Activated CD4-positive, alpha-beta T cell treated with anti-CD3 and anti-CD28 coated beads, Interleukin-2, amount 50 U/mL, for 1 hour (primary cell): ENCODE measurements around the gene PTPRD.

Experiments
- DNase-seq: peaks from one replicate; pipeline ENCODE4 v3.0.0-alpha.2; 2020

The PTPRD gene

DNA sequence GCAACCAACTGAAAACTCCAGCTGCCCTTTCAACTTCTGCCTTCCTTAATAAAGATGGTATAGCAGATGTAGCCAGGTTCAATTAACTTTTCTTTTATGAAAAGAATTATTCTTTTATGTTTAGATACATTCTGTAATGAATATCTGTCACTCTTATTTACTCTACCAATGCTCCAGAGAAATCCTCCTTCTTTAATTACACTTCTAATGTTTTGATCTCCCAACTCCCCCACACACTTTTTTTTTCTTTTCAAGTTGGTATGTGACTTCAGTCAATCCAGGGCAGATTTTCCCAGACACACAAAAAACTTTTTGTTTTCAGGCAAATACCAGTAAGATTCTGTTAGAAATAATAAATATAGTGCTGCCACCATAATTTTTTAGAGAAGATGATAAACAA is 1813.2 kb downstream of the PTPRD start:
- no peak for DNase-seq

DNA sequence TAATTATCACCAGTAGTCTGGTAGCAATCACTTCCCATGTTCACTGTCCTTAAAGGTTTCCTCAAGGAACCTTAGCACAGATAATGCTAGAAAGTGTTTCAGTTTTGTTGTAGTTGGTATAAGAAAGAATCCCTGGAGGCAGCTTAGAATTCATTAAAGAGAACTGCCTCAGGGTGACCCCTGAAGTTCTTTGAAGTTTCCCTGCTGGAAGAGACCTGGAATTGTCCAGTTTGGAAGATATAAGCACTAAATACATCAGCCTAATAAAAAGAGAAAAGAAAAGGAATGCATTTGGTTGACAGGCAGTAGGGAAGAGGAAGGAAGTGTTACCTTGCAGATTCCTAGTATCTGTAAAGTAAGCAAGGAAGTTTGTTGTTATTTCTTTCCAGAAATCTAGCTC is 1813.6 kb downstream of the PTPRD start:
- no peak for DNase-seq

DNA sequence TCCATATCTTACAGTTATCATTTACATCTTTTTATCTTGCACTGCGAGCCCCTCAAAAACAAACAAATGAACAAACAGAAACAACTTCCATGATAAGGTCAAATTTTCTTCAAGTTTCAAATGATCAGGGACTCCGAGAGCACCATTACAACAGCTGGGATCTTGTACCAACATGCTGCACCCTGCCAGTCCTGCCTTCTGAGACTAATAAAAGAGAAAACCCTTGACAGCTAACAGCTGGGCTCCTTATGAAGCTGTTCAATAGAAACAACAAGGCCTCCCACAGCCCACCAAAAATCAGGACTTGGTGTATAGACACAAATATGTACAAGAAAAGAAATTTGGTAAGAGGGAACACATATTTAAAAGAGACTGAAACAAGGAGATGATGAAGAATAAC is 1828.0 kb downstream of the PTPRD start:
- no peak for DNase-seq

DNA sequence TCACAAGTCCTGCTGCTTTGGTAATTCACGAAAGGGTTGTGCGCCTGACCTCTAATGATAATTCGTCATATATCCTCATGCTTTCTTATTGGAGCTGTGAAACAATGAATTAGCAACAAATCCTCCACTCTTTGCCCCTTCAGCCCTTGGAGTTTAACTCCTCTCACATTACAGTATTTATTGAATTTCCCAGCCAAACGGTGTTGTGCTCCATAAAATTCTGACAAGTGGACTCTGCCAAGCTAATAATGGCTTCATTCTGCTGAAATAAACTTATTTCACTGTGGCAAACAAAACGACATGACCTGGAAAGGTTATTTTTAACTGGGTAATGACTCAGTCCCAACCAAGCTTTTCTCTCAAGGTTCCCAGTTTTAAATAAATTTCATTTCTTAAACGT is 1828.9 kb downstream of the PTPRD start:
- DNase-seq = no peak

DNA sequence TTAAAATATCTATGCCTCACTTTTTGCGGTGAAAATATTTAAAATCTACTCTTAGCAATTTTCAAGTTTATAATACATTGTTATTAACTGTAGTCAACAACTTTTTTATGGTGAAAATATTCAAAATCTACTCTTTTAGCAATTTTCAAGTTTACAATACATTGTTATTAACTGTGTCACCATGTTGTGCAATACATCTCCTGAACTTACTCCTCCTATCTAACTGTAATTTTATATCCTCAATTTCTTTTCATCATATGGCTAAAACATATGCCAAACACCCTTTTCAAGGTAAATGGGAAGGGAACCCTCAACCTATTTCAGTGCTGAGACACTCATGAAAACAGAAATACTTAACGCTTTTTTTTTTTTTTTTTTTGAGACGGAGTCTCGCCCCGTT is 1830.6 kb downstream of the PTPRD start:
- DNase-seq = no peak

DNA sequence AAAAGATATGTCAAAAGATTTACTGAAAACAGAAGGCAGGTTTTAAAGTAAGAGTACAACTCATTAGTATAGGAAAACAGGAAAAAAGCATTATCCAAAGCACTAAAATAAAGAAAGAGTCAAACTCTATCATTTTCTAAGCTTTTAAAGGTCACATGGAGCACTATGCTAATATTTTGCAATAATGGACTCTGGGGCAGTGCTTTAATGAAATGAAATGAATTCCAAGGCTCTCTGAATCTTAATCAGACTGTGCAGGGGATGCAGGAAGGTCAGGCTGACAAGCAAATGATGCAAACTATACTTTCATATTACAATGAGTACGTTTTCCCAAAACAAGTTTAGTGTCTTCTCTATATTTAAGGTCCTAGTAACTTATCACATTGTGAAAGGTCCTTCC is 1831.3 kb downstream of the PTPRD start:
- no peak for DNase-seq

DNA sequence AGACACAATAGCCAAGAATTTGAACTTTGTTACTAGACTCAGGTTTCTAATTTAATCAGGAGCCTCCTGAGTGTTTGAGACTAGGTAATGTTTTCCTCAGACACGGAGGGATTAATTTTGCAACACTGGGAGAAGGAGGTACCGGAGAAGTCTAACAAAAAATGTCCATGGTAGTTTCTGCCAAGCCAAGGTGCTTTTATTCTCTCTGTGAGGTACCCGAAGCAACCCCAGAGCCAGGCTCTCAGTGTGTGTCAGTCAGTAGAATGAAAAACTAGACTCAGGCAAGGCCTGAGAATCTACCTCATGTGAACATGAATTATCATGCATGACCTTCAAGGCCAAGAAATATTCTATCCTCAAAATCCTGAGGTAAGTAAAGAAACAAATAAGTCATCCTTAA is 1832.4 kb downstream of the PTPRD start:
- no peak for DNase-seq

DNA sequence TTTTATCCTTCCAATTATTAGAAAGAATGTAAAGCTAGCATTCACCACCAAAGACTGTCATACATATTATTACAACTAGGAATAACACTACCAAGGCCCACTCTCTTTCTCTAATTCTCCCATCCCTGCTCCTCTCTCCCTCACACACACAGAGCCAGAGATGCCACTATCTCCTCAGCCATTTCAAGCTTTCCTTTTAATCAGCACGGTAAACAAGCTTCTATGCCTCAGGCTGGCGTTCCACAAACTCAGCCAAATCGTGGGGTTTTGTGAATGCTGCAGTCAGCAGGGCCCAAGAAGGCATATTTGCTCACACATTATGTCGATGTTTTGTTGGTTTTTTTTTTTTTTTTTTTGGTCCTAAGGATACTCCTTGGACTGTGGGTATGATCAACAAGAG is 1833.3 kb downstream of the PTPRD start:
- DNase-seq = no peak

DNA sequence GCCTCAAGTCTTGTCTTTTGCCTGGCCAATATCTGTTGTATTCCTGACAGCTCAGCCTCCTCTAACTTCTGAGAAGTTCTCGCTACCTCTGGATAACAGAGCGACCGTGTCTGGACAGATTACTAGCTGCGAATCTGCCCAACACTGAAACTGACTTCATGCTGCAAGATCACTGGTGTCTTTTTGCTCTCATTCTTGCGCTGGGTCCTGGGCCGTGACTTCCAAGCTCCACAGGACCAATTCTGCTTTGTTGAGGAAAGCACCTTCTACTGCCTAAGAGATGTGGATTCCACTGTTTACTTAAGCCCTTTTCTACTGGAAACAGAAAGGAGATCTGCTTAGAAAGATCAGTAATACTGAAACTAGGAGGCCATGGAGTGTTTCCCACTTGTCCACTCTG is 1834.4 kb downstream of the PTPRD start:
- DNase-seq = no peak

DNA sequence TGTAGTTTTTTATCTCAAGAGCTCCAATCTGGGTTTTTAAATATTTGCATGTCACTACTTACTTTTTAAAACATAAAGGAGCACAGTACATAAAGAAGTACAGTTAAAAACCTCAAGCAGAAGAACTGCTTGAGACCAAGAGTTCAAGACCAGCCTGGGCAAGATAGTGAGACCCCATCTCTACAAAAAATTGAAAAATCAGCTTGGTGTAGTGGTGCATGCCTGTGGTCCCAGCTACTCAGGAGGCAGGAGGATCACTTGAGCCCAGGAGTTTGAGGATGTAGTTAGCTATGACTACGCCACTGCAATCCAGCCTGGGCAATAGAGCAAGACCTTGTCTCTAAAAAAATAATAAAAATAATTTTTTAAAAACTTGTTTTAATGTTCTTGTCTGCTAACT is 1840.5 kb downstream of the PTPRD start:
- no peak for DNase-seq

DNA sequence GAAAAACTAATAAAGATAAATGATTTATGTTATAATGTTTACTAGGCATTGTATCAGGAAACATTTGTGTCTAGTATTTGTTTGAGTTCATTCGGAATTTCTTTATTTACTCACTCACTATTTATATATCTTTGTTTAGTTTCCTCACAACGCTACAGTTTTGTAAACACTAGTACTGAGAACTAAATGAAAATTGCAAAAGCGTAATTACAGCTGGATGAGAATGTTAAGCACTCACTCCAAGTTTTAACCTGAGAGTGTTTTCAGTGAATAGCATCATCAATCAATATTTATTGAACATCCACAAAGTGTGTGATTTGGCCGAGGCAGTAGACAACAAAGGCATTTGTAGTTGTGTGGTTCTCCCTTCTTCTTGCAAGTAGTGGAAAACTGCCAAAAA is 1843.6 kb downstream of the PTPRD start:
- DNase-seq = no peak

DNA sequence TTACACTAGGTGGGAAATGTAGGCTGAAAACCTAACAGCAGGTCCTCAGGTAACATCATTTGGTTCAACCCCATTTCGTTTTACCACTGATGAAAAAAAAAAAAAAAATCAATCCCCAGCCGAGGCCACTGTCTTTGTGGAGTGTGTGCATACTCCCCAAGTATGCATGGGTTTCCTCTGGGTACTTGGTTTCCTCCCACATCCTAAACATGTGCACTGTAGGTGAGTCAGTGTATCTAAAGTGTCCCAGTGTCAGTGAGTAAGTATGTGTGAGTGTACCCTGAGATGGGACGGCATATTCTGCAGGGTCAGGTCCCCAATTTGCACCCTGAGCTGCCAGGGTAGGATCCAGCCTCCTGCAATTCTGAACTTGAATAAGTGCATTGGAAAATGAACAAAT is 1846.7 kb downstream of the PTPRD start:
- DNase-seq = no peak

DNA sequence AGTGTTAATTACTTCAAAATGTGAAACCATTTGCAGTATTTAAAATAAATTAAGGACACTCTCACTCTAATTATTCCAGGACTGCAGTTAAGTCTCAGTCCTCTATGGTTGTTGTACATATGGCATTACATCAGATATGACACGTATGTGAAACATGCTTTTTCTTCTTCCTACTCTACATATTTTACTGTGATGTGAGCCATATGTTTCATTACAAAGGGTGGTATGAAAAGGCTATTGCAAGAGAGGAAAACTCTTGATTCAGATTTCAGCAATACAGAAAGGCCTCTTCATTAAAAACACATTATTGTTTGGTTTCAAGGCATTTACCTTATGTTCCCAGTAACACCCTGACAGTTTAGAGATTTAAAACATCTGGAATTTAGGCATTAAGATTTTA is 1848.8 kb downstream of the PTPRD start:
- DNase-seq = no peak

DNA sequence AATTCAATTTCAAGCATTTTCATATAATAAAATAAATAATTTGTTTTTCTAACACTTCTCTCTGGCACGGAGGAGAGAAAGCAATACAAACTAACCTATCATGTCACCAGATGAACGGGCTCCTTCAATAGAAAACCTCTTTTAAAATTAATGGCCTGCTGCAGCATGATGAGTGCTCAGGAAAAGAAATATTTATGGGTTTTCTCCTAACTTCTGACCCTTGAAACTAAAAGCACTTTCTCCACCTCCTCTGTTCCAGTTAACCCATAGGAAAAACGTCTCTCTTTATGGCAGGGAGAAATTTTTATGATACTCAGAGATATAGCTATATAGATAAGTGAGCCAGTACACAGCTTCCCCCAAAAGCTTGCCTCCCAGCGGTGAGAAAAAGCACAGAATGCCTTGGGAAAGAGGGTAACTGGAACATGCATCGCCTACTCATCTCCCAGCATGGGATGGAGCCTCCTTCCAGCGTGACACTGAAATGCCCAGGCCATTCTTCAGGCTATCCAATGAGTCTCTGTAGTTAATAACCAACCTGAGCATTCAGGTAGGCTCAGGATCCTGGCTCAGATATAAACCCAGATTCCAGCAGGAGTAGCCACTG is 1850.2 kb downstream of the PTPRD start:
- DNase-seq = no peak

DNA sequence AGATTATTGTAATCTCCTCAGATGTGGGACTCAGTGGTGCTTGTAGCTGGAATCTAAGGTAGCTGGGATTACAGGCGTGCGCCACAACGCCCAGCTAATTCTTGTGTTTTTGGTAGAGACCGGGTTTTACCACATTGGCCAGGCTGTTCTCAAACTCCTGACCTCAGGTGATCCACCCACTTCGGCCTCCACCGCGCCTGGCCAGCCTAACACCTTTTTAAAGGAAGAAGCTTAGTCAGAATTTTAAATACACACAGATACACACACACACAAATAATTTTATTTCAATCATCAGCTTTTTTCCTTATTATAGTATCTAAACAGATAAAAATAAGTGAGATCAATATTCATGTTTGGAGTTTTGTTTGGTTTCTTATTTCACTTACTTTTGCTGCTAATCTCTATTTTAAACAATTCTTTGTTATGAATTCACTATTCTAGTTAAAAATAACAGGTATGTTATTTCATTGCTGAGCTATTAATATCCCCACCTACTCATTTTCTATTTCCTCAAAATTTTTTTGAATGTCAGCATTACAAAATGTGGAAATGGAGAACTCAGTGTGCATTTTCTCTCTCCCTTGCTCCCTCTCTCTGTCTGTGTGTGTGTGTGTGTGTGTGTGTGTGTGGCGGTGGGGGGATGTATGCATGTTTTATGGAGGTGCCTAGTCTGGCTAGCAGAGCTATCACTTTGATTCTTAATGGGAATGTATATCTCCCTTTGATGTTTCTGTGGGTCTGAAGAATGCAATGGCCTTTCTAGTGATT is 1852.6 kb downstream of the PTPRD start:
- DNase-seq = no peak

DNA sequence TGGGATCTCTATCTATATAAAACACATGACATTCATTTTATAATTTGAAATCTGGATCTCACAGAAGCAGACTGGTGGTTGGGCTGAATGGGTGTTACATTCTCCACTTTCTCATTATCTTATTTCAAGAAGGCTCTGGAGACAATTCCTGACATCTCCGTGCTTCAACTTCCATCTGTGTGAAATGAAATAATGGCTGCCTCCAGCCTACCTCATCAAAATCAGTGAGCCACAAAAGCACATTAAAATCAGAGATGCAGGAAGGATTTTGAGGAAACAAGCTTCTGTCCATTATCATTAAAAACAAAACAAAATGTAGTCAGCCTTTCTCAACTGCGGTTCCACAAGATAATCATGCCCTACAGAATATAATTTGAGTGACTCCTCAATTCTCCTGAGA is 1854.9 kb downstream of the PTPRD start:
- no peak for DNase-seq

DNA sequence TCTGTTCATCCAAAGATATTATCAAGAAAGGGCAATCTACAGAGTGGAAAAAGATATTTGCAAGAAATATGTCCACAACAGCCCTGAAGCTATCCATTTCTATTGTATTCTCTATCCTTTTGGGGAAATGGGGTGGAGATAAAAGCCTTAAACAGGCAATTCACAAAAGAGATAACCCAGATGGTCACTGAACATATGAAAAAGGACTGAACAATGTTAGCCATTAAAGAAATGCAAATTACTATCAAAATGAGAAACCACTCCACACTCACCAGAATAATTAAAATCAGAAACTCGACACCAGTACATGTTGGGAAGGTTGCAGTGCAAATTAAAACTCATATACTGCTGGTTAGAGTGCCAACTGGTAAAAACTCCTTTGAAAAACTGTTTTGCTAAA is 1858.1 kb downstream of the PTPRD start:
- DNase-seq = no peak

DNA sequence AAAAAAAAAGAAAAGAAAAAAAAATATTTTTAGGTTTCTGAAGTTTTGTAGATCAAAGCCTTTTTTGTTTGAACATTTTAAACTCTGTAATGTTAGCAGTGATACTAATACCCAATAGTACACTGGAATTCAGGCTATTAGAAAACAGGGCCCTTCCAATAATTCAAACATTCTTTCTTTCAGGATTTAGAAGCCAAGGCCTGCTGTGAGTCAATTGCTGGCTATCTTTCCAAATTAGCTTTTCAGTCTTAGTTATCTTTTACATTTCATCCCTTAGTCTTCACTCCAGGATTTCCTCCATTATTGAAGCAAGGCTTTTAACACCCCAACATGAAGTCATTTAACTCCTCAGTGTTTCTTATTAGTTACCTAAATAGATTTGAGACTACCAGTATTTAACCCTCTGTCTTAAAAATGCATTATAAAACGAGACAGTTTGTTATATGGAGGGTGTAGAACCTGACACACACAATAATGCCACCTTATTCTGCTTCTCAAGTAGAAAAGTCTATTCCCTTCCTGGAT is 1861.3 kb downstream of the PTPRD start:
- DNase-seq = no peak

DNA sequence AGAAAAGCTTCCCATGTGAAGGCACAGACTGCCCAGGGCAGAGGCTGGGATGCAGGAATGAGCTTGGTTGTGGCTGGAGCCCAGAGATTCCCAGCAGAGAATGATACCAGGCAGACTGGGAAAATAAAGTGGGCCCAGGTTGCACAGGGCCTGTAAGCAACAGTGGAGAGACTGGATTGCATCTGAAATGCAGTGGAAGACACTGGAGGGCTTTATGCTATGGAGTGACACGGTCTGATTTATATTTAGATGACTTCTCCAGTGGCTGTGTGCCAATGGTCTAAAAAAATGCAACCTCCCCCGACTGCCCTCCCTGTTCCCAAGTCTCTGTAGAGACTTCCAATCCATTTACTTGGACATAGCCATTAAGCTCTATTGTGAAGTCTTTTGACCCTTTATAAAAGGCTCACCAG is 1862.2 kb downstream of the PTPRD start:
- no peak for DNase-seq

DNA sequence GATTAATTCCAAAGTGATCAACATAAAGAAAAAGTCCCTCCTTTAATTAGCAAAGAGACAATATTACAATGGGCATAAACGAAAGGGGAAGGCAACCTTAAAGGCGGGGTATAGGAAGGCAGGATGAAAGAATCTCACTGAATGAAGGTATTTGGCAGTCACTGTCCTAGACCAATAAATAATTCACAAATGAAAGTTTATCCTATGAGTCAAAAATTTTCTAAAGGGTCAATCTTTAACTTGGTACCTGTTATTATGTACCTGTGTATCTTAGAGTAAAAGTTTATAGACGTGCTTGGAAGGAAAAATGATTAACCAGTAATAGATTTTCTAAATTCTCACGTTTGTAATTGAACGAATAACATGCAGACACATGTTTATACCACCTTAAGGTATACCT is 1867.5 kb downstream of the PTPRD start:
- DNase-seq = no peak

DNA sequence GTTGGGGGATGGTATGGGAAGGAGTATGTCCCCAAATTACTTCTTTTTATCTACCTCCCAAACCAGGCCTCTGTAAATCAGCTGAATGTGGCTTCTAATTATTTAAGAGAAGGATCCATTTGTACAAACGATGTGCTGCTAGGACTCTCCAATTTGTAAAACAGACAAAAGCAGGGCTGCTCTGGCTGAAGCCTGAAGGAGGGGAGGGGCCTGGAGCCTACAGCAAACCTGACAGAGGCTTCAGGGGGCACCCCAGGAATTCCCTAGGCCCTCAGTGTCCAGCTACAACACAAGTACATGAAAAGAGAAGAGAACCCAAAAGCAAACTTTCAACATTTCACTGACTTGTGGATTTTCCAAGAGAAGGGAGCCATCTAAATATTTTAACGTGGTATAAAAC is 1873.9 kb downstream of the PTPRD start:
- DNase-seq = no peak

DNA sequence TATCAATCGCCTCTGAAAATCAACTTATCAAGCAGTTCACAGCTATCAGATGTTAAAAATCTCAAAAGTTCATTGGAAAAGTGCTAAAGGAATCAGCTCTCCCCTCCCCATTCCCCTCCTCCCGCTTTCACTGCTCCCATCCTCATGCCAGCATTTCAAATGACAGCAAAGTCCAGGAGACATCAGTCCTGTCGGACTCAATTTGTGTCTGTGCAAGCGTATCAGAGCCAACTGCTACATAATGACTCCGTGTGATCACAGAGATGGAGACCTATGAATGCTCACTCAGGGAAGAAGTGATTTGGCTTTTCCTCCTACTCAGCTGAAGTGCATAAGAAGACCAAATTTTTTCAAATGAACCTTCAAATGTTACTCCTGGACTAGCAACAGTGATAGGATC is 1876.0 kb downstream of the PTPRD start:
- no peak for DNase-seq

DNA sequence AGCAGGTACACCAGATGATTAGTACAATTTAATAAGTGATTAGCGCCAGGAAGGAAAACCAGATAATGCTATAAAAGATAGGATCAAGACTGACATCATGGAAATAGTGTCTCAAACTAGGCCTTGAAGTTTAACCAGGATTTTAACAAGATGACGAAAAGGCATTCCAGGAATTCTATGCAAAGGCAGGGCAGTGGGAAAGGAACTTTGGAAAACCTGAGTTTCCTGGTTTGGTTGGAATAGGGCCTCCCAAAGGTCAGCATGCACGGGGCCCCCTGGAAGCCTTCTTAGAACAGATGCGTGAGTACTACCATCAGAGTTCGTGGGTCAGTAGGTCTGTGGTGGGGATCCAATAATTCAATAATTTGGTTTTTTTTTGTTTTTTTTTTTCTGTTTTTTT is 1878.0 kb downstream of the PTPRD start:
- DNase-seq = no peak

DNA sequence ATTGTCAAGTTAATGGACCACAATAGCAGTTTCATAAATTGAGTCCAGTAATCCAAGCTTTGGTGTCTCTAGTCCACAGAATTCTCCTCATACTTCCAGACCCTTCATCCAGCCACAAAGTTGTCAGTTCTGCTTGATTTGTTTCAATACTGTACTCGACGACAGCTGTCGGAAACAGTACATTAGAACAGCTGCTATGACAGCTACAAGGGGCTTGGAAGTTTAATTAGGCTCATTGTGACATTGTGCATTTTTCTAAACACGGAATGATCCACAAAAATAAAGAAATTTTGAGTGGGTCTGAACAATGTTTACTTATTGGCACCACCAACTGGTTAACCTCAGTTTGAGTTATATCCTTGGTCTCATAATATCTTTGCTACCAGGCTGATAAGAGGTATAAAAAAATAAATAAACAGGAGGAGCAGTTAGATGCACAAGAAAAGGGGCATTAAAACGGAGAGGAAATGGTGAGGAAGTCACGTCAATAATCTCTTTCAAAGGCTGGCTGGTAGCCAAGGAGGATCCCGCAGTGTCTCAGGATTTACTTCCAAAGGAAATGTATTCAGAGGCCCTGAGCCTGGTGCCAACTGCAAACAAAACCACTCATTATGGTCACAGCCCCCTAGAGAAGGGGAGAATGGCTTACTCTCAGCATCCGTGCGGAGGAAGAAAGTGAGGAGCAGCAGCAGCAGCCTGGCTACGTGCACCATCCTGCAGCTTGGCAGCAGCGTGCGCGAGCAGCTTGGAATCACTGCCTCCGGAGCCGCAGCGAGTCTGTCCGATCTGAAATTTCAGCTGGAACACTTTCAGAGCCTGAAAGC is 1879.5 kb downstream of the PTPRD start:
- no peak for DNase-seq
